Activated effector memory CD4-positive, alpha-beta T cell treated with Interleukin-2 at 50 U/mL for 16 hours (primary cell): ENCODE measurements around the gene POLR3B.
"Not testable (repeated sequence)": the region's sequence is repeated elsewhere in the genome, so short reads cannot be mapped to it uniquely, and the experiment has no call there.

ENCODE experiments used
- DNase-seq: peaks from one replicate; pipeline ENCODE4 v3.0.0-alpha.2; 2020

The POLR3B gene

DNA sequence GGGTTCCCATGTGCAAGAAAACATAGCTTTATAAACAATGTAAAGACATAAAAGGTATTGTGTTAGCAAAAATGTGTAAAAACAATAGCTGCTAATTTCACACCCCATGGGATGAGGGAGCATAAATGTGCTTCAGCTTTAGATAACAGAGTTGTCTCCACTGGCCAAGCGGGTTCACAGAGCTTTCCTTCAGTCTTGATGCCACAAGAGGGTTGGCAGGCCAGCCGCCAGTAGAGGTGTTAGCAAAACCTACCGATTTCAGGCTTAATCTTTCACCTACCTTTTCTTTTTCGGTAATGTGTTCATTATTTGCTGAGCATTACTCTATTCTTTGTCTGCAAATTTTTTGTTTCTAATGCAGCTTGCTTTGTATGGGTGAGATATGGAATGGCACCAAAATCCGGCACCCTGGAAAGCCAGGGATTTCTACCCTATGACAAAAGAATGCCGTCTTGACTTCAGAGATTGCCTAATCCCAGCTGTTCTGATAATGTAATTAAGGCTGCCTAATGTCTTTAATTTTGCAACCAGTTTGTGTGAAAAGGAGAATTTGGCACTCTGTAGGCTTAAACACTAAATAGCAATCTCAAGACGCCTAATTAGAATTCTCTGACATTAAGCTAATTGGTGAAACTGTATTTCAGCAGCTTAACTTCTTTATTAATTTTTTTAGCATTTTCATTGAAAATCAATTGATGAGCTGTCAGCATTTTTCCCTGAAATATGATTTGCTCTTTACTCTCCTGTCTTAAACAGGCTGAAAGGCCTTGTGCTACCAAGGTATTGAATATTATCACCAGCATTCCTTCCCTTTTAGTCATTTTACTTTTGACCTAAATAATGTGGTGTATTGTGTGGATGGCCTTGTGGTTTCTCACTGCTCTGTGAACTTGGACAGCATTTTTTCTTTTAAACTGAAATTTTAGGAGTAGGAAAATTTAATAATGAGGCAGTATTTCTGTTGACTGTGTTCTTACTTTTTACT lies 60.7 kb downstream of the POLR3B start:
- DNase-seq = no peak

DNA sequence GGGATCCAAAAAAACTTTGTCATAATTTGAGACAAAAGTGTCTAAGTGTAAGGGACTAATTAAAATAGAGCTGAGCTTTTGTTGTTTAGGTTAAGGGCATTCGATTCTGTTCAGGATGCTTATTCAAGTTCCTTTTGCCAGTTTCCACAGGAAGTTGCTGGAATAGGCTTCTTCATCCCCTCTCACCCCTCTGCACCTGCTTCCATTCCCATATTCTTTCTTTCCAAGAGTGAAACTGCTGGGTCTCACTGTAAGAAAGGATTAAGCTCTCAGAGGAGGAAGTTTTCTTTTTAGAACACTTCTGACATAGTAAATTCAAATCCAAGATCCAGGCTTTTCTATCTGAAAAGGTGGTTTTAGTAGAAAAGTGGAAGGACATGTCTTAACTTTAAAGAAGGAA lies 61.4 kb downstream of the POLR3B start:
- no peak for DNase-seq

DNA sequence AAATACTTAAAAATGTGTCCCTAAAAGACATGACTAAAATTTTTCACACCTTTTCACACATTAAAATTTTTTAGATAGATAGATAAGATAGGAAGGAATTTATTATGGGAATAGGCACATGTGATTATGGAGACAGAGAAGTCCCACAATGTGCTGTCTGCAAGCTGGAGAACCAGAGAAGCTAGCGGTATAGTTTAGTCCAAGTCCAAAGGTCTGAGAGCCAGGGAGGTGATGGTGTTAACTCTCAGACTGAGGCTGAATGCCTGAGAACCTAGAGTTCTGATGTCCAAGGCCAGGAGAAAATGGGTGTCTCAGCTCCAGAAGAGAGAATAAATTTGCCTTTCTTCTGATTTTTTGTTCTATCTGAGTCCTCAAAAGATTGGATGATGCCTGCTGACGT lies 65.7 kb downstream of the POLR3B start:
- no peak for DNase-seq

DNA sequence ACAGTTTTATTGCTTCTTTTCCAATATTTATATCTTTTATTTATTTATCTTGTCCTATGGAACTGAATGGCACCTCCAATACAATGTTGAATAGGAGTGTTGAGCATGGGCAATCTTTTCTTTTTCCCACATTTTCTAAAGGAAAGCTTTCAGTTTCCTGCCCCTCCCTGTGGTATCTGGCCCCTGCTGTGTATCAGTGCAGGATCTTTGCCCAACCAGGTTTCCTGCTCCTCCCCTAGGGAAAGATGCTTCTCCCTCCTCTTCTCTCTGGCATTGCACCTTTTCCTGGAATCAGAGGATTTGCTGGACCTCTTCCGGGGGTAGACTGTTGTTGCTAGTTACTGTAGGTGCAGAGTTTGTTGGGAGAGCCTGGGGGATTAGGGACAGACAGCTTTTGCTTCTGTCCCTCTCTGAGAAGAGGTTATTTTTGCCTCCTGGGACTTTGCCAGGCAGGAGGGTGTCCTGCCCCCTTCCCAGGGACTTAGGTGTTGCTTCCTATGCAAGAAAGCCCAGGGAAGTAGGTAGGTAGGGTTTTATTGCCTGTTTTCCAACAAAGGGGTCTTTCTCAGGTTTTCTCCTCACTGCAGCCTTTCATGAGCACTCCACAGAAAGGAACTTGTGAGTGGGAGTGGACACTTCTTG lies 67.6 kb downstream of the POLR3B start:
- DNase-seq = no peak

DNA sequence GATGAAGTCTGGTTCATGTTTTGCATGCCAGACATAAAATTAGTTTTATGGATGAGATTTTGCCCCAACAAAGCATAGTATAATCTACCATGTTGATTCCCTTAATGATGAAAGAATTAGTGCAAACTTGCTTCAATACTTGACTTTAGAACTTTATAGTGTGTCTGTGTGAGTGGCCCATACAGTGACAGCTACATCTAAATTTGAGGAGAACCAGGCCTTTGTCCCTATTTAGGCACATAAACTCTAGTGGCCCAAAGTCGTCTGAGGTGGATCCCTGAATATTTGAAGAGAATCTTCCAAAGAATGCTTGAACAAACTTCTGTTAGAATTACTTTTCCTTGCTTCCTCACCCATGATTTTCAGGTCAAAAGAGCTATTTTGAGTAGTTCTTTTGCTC lies 70.4 kb downstream of the POLR3B start:
- no peak for DNase-seq

DNA sequence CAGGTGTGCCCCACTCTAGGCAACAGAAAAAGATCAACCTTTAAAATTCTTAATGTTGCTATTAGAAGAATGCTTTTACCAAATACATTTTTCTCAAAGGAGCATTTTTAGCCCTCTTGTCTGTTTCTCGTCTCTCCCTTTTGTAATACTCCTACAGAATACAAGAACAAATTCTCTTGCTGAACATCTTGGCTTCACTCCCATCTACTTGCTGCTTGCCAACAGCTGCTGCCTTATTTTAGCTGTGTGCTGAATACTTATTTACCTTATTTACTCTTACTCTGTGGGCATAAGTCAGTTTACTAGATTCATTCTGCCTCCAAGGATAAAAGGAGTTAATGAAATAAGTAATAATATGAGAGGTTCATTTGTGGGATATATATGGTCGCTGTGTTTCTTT lies 70.8 kb downstream of the POLR3B start:
- no peak for DNase-seq

DNA sequence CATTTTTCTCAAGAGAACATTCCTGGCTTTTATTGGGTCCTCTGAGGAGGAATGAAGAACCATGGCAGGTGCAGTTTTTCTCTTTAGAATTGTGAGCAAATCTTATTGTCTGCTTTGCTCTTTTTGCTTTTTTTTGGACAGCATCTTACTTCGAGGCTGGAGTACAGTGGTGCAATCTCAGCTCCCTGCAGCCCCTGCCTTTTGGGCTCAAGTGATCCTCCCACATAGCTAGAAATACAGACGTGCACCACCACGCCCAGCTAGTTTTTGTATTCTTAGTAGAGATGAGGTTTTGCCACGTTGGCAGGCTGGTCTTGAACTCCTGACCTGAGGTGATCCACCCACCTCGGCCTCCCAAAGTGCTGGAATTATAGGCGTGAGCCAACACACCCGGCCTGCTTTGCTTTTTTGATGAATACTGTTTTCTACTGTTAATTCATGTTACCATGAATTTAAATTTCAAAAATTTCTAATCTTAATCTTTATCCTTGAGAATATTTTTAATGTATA lies 71.5 kb downstream of the POLR3B start:
- no peak for DNase-seq

DNA sequence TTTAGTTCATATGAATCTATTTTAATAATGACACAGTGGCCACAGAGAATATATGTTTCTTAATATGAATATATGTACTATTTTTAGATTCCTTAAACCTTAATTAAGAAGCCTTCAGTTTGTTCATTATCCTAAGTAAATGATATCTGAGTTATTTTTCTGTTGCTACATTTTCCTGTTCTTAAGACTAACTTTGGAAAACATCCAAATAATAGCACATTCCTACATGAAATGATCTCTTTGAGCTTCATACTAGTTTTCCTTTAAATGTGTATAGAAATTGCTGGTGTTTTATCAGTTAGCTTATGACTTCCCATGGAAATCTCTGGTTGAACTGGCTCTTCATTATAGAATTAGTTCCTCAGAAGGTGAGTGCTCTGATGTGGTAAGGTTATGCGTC lies 72.1 kb downstream of the POLR3B start:
- DNase-seq = no peak

DNA sequence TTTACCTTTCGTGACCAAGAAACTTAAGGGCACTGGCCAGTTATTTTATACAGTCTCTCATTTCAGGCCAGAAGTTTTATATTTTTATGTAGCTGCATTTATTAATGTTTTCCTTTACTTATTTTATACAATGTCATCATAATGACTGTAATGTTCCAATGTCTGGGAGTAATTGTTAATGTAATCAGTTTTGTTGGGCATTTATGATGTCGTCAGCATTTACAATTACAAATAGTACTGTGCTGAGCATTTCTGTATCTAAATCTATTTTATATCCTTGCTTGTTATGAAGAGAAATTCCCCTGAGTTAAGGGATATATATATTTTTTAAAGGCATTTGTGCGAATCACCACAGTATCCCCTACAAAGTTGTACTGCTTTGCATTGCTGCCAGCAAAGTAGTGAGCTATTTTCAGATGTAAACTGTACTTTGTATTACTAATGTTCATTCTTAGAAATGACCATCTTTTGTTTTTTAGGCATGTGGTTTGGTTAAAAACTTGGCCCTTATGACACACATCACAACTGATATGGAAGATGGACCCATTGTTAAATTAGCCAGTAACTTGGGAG lies 74.4 kb downstream of the POLR3B start:
- DNase-seq = no peak

DNA sequence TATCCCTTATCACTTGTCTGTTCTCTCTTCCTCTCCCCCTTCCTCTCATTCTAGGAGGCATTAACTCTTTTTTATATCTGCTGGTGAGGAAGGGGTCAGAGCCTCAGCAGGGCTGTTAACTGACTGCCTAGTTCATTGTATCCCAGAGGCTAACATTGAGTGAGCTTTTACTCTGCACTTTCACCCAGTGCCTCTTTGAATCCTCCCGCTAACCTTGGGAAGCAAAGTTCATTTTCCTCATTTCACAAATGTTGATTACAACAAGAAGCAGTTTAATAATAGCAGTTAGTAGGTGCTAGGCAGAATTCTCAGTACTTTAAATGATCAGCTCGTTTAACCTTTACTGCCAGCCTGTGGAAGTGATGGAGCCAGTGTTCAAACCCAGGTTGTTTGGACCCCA lies 75.5 kb downstream of the POLR3B start:
- no peak for DNase-seq

DNA sequence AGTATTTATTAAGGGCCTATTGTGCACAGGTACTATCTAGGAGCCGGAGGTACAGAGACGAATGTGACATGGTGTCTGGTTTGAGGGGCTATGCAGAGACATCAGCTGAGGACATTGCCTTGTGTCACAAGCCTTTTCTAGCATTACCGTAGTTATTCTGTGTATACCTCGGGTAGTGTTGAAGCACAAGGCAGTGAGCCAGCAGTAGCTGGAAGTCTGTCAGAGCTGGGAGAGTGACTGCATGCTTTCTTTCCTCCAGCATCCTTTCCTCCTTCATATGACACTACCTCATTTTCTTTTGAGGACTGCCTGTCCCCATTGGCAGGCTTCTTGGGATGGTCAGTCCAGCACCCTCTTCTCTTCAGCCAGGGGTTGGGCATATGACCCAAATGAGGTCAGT lies 77.0 kb downstream of the POLR3B start:
- no peak for DNase-seq

DNA sequence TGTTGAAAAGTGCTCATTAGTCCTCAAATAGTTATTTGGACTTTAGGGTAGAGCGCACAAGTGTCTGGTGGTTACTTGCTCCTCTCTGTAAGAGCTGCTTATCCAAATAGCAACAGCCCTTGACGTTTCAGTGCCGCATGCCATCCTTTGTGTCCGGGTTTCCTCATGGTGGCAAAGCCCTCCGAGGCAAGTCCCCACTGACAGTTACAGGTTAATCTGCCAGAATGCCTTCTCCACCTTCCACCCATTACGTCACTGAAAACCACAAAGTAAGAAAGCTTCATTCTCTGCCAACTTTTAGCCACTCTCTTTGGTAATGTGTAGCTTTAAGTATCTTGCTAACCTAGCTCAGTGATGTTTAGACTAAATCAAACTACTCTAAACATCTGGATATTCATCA lies 78.6 kb downstream of the POLR3B start:
- no peak for DNase-seq

DNA sequence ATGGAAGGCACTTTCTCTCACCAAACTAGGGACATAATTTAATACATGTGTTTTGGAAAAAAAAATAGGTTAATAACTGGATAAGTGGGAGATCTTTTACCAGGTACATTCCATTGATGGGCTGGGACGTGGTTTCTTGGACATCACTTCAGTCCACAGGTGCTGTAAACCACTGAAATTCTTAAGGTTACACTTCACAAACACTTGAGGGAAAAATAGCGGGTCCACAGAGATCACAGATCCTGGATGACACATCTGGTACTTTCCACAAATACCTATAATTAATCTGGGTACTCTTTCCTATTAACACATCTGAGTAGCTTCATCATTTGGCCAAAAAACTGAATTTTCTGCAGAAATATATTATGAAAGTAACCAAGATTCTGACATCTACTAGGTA lies 85.0 kb downstream of the POLR3B start:
- no peak for DNase-seq

DNA sequence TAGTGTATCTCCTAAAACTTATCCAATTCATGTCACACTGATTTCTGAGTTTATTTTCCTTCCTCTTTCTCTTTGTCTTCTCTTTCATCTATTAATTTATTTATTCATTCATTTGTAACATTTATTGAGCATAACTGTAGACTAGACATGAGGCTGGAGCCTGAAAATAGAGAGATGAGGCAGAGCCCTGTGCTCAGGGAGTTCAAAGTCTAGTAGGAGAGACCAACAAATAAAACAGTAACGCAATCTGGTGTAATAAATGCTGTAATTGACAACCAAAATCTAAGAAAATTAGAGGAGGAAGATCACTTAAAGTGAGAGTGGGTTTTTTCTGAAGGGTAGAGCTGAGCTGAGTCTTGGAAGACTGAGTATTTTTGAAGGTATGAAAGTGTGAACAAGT lies 87.5 kb downstream of the POLR3B start:
- no peak for DNase-seq

DNA sequence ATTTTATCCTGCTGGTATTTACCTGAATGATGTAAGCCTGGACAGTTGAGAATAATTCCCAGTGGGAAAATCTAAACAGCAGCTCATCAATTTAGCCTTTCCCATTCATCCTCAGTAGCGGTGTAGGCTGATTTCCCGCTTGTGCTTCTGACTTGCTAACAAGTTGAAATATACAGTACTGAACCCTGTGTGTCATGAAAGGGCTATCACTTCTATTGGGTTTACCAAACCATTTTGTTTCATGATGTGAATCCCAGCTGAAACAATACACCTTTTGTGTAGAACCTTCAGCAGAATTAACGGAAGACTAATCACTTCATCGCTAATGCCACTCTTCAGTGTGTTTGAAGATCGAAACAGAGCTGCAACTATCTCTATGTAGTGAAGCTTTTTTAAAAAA lies 88.4 kb downstream of the POLR3B start:
- DNase-seq = no peak

DNA sequence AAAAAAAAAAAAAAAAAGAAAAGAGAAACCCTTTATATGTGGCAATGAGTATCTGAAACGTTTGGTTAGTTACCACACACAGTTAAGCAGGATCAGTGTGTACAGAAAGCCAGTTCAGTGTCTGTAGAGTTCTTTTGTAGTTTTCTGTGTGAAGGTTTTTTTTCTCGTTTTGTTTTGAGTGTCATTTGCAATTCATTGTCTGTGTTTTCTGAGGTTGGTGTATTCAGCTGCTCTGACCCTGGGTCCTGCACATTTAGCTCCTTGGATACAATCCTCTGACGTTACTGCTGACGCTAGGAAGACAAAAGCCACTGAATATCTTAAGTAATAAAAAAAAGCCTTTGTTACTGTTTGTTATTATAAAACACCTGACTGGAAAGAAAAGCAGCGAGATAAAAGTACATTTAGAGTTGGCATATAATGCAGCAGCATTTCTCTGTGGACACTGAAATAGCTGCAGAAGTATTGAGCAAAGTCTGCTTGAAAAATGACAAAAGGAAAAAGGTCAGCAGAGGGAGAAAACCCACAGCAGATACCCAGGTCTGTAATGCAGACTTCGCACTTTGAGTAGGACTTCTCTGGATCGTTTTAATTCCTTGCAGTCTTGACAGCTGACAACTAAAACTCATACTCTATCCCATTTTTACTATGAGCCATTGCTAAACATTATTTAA lies 89.0 kb downstream of the POLR3B start:
- no peak for DNase-seq

DNA sequence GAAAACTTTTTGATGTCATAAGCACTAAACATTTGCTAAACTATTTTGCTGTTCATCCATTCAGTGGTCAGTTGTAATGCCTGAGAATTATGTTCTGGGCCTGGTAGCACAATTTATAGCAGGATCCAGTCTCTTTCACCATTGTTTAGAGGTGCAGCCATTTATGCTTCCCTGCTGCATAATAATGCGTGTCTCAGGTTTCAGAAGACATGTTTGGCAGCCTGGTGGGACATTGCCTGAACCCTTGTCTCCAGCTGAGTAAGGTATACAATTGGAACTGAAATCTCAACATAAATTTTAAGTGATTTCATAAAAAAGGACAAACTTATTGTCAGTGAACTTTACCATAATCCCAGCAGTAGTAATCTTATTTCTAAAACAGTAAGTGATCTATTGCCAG lies 94.8 kb downstream of the POLR3B start:
- no peak for DNase-seq

DNA sequence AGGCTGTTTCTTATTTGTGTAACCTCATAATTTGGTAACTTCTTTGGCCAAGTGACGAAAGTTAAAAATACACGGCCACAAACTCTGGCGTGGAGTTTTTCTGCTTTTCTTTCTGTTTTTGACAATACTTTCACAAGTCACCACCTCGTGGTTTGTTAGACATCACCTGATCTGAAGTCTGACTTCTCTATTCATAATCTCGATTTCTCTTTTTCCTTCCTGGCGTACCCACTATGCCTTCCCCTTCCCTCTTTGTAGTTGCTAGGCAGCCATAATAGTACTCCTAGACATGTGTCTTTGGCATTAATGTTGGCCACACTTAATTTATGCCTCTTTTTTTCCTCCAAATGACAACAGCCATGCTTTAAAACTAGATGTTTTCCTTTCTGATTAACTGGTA lies 97.6 kb downstream of the POLR3B start:
- DNase-seq = no peak

DNA sequence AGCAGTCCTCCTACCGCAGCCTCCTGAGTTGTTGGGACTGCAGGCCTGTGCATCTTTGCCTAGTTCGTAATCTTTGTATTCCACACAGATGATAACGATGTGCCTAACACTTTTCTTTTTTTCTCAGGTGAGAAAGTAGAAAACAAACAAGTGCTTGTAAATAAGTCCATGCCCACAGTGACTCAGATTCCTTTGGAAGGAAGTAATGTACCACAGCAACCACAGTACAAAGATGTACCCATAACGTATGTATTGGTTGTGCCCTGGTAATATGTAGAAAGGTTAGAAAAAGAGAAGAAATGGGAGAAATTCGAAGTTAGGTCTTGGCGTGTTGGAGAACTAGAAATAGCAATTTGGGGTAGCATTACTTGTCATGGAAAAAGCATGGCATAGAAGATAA lies 101.6 kb downstream of the POLR3B start:
- no peak for DNase-seq

DNA sequence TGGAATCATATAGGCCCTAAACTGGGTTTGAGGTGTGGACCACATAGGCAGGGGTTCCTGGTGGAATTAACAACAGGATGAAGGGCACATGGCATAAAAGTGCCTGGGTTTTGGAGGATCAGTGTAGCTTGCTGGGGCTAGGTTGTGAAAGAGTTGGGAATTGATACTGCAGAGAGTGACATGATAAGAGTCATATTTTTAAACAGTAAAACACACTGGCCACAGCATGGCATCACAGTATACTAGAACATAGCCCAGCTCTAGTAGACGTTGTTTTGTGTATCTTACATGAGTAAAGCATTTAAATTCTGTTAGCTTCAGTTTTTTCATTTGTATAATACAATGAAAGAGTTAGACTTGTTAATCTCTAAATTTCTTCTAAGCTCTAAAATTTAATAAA lies 102.0 kb downstream of the POLR3B start:
- DNase-seq = no peak

DNA sequence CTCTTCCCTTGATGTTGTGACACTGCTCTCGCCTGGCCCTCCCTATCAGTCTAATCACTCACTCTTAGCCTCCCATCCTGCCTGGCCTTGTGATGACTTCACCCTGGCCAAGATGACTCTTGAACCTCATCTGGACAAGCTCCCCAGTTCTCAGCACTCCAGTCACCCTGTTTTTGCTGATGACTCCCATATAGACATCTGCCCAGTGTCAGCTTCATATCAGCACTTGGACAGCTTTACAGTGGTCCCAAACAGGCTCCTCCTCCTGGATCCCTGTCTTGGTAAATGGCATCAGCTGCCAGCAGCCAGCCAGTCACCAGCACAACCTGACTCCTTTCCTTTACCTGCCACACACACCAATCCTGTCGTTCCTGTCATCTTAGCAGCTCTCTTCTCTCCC lies 104.2 kb downstream of the POLR3B start:
- no peak for DNase-seq

DNA sequence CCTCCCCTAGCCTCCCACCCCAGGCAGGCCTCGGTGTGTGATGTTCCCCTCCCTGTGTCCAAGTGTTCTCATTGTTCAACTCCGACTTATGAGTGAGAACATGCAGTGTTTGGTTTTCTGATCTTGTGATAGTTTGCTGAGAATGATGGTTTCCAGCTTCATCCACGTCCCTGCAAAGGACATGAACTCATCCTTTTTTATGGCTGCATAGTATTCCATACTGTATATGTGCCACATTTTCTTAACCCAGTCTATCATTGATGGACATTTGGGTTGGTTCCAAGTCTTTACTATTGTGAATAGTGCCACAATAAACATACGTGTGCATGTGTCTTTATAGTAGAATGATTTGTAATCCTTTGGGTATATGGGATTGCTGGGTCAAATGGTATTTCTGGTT lies 108.1 kb downstream of the POLR3B start:
- DNase-seq = not testable (repeated sequence)

DNA sequence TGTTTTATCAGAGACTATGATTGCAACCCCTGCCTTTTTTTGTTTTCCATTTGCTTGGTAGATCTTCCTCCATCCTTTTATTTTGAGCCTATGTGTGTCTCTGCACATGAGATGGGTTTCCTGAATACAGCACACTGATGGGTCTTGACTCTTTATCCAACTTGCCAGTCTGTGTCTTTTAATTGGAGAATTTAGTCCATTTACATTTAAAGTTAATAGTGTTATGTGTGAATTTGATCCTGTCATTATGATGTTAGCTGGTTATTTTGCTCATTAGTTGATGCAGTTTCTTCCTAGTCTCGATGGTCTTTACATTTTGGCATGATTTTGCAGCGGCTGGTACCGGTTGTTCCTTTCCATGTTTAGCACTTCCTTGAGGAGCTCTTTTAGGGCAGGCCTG lies 118.1 kb downstream of the POLR3B start:
- not testable (repeated sequence) for DNase-seq
